ENCODE measurements around the gene ZYG11B.

DNA sequence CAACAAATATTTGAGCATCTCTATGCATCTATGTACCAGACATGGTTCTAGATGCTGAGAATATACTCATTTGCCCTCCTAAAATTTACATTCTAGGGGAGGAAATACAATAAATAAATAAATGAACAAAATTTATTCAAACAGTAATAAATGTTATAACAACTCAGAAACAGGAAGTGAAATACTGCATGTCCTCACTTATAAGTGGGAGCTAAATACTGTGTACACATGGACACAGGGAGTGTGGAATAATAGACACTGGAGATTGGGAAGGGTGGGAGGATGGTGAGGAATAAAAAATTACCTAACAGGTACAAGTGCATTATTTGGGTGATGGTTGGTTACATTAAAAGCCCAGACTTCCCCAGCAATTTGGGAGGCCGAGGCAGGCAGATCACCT lies 32.4 kb upstream of the ZYG11B start:
- TF ChIP-seq, protein P1, sequence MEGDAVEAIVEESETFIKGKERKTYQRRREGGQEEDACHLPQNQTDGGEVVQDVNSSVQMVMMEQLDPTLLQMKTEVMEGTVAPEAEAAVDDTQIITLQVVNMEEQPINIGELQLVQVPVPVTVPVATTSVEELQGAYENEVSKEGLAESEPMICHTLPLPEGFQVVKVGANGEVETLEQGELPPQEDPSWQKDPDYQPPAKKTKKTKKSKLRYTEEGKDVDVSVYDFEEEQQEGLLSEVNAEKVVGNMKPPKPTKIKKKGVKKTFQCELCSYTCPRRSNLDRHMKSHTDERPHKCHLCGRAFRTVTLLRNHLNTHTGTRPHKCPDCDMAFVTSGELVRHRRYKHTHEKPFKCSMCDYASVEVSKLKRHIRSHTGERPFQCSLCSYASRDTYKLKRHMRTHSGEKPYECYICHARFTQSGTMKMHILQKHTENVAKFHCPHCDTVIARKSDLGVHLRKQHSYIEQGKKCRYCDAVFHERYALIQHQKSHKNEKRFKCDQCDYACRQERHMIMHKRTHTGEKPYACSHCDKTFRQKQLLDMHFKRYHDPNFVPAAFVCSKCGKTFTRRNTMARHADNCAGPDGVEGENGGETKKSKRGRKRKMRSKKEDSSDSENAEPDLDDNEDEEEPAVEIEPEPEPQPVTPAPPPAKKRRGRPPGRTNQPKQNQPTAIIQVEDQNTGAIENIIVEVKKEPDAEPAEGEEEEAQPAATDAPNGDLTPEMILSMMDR (IDR thresholded peaks at IDR 0.05): no peak
- no peak for TF ChIP-seq POLR2A (IDR thresholded peaks at IDR 0.05)
